ENCODE results near the gene GCK. TPM values are rescaled to one million over a fixed set of nuclear protein-coding genes. Genes with fewer than 3 reads are reported as not detected.
"Not testable (repeated sequence)": the region's sequence is repeated elsewhere in the genome, so short reads cannot be mapped to it uniquely, and the experiment has no call there.

GCK gene
- polyA plus RNA-seq, 3 donors: 3.0 to 5.6 (median 4.7) TPM

DNA sequence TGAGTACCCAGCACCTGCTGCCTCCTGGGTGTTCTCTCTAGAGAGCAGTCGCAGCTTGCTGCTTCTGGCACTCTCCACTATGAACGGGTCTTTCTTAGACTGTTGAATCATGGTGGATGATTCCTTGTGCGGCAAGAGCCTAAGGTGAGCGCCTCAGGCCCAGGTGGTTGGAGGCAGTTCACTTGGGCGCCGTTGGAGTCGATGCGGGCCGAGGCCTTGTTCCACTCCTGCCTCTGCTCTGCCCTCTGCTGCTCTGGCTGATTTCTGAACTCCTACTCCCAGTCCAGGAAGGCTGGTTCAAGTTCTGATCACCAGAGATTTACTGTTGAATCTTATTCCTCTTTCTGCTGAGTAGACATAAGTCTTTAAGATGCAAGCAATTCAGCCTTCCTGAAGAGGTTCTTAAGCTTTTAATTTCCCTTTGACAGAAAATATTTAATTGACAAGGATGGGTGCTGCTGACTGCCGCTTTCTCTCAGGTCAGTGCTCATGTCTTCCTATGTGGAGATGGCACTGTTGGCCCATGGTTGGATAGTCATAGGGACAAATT lies 22.0 kb upstream of the GCK start:
- DNase-seq: no peak

DNA sequence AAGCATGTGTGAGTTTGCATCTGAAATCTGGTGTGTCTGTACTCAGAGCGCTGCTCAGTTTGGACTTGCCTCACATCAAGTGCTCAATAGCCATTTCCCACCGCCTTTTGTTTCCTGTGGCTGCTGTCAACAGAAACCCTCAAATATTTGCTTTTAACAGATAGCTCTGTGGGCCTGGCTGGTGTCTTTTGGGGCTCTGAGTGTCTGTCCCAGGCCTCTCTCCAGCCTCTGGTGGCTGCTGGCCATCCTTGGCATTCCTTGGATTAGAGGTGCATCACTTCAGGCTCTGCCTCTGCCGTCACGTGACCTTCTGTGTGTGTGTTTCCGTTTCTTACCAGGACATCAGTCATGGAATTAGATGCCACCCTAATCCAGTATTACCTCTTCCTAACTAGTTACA lies 20.9 kb upstream of the GCK start:
- DNase-seq: no peak

GRCh38 chr7:44208085-44208484 lies 18.8 kb upstream of the GCK start:
- no peak for DNase-seq

- no peak for DNase-seq
These were observed 16.8 kb upstream of the GCK start for GRCh38 chr7:44206008-44206407.

- DNase-seq: no peak
These were observed 12.6 kb upstream of the GCK start for GRCh38 chr7:44201813-44202212.

DNA sequence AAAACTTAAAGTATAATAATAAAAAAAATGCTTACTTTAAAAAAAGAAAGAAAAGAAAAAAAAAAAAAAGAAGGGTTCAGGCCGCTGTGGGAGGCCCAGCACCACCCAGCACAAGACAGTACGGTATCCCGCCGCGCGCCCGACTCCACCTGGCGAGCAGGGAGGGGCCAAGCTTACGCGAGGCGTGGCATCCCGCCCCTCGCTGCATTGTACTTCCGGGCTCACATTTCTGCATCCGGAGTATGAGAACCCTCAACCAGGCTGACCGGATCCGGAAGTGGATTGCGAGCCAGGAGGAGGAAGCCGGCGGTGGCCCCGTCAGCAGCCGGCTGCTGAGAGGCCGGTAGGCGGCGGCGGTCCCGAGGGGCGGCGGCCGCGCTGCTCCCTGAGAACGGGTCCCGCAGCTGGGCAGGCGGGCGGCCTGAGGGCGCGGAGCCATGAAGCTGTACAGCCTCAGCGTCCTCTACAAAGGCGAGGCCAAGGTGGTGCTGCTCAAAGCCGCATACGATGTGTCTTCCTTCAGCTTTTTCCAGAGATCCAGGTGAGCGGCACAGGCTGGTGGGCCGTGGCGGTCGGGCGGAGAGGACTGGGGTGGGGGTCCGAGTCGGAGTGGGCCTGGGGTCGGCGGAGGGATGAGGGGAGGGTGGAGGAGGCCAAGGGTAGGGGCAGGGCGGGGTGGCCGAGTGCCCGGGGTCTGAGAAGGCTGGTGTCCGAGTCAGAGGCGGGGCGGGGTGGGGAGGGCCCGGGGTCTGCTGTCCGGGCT lies 11.6 kb upstream of the GCK start, which contains the start of gene YKT6:
YKT6 (plus strand) TSS at position 280 of the 763 bp plus-strand sequence; CDS start at position 438, 158 bp downstream.
- peak; percentile 96 for DNase-seq

DNA sequence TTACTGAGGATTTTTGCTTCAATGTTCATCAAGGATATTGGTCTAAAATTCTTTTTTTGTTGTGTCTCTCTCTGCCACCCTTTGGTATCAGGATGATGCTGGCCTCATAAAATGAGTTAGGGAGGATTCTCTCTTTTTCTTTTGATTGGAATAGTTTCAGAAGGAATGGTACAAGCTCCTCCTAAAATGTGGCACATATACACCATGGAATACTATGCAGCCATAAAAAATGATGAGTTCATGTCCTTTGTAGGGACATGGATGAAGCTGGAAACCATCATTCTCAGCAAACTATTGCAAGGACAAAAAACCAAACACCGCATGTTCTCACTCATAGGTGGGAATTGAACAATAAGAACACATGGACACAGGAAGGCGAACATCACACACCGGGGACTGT lies 10.9 kb upstream of the GCK start:
- DNase-seq: not testable (repeated sequence)

DNA sequence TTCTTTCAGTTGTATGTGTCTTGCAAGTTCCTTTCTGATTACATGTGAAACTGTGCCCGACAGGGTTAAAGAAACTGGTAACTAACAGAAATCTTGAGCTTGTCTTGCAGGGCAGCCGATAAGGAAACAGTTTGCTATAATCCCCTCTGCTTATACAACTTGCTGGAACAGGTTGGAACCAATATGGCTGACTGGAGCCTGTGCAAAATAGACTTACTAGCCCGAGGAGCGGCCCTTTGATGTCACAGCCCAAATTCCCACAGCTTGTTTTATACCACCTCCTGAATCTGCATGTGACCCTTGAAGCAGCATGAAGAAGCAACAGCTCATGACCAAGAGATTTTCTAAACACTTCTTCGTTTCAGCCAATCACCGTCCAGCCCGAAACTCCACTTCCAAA lies 8.2 kb upstream of the GCK start:
- DNase-seq: no peak

DNA sequence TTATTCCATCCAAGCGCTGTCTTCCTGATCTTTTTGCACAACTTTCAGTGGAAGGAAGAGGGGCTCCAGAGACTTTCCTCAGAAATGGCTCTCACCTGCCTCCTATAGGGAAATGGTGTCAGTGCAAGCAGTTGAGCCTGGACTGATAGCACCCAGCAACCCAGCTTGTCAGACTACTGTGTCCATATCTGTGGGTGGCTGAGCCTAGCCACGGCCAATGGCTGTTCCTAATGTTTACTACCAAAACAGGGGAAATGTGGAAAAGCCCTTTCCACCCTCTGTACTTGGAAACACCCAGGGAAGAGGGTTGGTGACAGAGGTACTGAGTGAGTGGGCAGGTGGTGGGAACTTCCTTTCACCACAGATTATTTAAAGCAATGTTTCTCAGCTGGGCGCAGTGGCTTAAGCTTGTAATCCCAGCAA lies 7.2 kb upstream of the GCK start:
- peak; percentile 43 for DNase-seq

- no peak for DNase-seq
These were observed 6.7 kb upstream of the GCK start for GRCh38 chr7:44195889-44196288.

GRCh38 chr7:44194562-44195145 lies 5.4 kb upstream of the GCK start:
- no peak for DNase-seq

DNA sequence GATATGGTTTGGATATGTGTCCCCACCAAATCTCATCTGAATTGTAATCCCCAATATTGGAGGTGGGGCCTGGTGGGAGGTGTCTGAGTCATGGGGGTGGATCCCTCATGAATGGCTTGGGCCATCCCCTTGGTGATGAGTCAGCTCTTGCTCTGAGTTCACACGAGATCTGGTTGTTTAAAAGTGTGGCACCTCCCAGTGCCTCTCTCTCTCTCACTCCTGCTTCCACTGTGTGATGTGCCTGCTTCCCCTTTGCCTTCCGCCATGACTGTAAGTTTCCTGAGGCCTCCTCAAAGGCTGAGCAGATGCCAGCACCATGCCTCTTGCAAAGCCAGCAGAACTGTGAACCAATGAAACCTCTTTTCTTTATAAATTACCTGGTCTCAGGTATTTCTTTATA lies 4.8 kb upstream of the GCK start:
- DNase-seq: no peak

- DNase-seq: no peak
These were observed 4.0 kb upstream of the GCK start for GRCh38 chr7:44193011-44193802.

GRCh38 chr7:44191171-44191570 lies 1.9 kb upstream of the GCK start:
- DNase-seq: no peak

GRCh38 chr7:44189993-44190872 lies 994 bp upstream of the GCK start:
- DNase-seq: no peak

DNA sequence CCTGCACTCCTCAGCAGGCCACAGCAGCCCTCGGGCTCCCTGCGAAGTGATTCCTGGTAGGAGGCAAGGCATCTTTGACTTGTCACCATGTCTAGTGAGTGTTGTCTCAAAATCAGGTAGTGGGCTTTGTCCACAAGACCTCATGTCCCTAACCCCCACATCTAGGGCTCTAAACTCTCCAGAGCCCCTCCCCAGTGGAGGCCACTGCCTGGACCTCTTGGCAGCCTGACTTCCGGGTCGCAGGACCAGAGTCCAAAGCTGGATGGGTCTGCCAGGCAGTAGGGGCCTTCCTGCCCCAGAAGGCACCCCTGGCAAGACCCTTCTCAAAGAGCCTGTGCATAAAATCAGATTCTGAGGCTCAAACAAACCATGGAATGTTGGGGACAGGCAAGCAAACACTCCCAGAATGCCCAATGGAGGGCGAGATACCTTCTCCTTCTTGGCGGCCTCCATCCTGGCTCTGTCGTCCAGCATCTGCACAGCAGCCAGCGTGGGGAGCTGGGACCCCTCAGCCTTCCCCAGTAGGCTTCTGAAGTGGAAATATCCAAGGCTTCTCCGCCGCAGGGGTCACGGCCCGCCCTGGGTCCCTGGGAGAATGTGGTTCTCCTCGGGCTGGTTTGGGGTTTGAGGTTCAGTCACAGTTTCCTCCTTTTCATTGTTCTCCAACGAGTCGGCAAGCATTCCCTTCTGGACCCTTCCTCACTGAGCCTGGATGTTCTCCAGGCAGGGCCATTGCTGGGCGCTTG lies 586 bp downstream of the GCK start:
- DNase-seq: no peak

DNA sequence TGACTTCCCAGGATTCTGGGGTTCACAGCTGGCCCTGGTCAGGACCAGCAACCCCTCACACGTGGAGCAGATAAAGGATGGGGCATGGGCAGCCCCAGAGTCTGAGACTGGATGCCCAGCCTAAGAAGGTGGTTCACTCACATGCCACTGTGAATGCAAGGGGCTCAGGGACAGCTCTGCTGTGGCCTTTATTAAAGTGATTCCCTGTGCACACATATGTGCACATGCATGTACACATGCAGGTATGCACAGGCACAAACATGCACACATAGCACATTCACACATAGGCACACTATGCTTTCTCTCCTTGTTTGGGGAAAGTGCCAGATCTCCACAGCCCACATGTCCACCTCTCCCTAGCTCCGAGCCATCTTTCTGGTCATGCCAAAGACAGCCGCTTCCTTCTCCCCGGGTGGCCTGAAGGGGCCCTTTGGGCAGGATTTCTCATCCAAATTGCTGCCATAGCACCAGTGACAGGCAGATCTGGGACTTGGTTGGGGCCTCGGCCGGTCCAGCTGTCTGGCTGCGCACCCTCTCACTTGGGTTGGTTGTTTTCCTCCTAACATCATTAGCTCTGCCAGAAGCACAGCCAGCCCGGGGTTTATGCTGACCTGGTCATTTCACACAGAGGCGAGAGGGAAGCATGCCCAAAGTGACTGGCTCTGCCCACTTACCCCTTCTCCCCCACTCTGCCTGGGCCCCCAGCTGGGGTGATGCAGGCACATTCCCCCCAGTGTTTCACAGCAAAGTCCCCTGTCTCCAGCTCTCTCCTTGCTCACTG lies 1.4 kb downstream of the GCK start:
- DNase-seq: no peak

DNA sequence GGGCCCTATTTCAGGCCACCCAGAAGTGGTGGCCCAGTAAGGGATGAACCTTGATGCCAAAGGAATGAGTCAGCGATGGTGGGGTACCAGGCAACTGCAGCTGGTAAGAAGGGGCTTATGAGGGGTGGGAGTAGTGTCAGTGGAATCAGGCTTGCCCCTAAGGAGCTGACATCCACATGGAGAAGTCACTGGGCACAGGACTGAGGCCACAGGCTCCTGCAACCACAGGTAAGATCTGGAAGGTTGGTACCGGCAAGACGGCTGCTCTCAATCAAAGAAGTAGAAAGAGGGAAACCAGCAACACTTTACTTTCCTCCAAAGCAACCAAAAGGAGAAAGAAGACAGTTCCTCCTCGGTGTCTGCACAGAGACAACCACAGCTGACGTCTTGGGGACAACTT lies 2.5 kb downstream of the GCK start:
- no peak for DNase-seq

- DNase-seq: no peak
These were observed 3.5 kb downstream of the GCK start for GRCh38 chr7:44185729-44186128.

DNA sequence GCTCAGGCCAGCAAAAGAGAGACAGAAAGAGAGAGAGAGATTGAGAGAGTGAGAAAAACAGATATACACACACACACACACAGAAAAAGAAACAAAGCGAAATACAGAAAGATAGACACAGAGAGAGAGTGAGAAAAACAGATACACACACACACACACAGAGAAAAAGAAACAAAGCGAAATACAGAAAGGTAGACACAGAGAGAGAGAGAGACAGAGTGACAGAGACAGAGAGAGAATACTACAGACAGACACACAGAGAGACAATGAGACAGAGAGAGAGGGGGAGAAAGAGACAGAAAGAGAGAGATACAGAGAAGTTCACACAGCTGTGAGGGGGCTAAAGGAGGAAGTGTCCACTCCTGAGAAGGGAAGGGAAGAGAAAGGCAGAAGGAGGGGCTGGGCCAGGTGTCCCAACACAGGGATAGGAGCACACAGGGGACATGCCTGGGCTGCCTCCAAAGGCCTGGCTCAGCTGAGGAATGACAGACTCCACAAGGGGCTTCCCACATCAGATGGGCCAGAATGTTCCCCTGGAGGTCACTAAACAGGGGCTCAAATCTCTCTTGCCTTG lies 4.3 kb downstream of the GCK start:
- DNase-seq: no peak

Data from renal pelvis (tissue), 4 donors.